ENCODE results near the gene NOLC1. TPM values are rescaled to one million over a fixed set of nuclear protein-coding genes. Genes with fewer than 3 reads are reported as not detected.

Gene NOLC1
- total RNA-seq, result 111 and 116 TPM in 2 replicates
- long read RNA-seq, transcript NOLC1-209 (13 exons, 3,932 nt), result minor isoform, 13 of 144 reads
- long read RNA-seq, transcript NOLC1-207 (13 exons, 2,441 nt), result major isoform, 22 of 144 reads
- long read RNA-seq, partial matches to known transcripts, result 92 of 144 reads
- long read RNA-seq, other reads (novel, unspliced or antisense), result 14 of 144 reads

DNA sequence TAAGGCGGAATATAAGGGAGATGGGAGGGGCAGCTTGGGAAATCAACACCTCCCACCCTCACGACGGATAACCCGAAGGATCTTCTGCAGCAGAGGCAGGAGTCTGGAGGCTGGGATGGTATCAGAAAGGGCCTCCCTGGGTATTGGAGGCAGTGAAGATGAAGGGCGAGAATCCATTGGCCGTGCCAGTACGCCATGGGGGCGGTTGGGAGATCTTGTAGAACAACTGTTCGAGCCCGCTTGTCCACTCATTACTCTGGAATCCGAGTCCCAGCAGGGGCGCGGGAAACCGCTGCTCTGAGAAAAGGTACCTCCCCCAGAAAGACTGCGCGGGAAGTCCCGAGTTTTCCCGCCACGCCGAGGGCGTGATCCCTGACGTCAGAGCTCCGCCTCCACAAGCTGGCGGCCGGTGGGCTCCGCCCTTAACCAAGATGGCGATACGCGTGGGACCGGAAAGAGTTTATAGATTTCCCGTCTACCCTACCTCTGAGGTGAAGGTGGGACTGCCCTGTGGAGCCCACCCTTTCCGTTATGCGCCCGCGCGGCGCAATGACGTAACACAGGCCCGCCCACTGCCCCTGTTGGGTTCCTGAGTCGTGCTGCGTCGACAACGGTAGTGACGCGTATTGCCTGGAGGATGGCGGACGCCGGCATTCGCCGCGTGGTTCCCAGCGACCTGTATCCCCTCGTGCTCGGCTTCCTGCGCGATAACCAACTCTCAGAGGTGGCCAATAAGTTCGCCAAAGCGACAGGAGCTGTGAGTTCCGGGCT, at the start of gene NOLC1:
TSS of gene NOLC1 (plus strand) at position 616 of the 771 bp plus-strand sequence. CDS start at position 638, 22 bp downstream.
- Mint-ChIP-seq H3K36me3 (ENCODE audit: low read depth) (peaks cover 26% of the 10 kb centered on the region), H3K9me3 (no peaks in the 10 kb centered on the region), H3K4me1 (peaks cover 26% of the 10 kb centered on the region), H3K27me3 (ENCODE audit: low read depth) (no peaks in the 10 kb centered on the region), H3K4me3 (peak within 1 kb of the TSS; percentile 98), H3K27ac (ENCODE audit: unreplicated experiment) (peak within 1 kb of the TSS; percentile 99)
- TF ChIP-seq, protein P1, sequence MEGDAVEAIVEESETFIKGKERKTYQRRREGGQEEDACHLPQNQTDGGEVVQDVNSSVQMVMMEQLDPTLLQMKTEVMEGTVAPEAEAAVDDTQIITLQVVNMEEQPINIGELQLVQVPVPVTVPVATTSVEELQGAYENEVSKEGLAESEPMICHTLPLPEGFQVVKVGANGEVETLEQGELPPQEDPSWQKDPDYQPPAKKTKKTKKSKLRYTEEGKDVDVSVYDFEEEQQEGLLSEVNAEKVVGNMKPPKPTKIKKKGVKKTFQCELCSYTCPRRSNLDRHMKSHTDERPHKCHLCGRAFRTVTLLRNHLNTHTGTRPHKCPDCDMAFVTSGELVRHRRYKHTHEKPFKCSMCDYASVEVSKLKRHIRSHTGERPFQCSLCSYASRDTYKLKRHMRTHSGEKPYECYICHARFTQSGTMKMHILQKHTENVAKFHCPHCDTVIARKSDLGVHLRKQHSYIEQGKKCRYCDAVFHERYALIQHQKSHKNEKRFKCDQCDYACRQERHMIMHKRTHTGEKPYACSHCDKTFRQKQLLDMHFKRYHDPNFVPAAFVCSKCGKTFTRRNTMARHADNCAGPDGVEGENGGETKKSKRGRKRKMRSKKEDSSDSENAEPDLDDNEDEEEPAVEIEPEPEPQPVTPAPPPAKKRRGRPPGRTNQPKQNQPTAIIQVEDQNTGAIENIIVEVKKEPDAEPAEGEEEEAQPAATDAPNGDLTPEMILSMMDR (conservative IDR thresholded peaks at IDR 0.05), result no peak
- peak; percentile 94 for DNase-seq (ENCODE audit: low read depth, low spot score)

DNA sequence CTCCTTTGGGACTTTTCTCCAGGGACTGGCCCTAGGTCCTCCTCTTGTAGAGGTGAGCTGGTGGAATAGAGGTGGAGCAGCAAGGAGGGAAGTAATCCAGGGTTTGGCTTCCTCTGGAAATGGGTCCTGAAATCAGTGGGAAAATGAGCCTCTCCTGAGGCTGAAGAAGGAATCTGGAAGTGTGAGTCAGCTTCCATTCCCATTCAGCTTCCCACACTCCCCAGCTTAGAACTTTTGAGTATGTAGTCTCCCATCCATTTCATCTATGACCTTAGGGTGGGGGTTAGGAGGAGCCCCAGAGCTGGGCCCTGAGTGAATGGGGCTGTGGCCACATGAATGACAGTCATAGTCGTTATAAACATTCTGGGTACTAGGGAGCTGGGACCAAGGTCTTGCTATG, 49.8 kb upstream of the NOLC1 start:
- no peak overlapping the region for H3K4me3 Mint-ChIP-seq
- H3K4me1 Mint-ChIP-seq, result no peaks in the 10 kb centered on the region
- no peaks in the 10 kb centered on the region for H3K27me3 Mint-ChIP-seq (ENCODE audit: low read depth)

DNA sequence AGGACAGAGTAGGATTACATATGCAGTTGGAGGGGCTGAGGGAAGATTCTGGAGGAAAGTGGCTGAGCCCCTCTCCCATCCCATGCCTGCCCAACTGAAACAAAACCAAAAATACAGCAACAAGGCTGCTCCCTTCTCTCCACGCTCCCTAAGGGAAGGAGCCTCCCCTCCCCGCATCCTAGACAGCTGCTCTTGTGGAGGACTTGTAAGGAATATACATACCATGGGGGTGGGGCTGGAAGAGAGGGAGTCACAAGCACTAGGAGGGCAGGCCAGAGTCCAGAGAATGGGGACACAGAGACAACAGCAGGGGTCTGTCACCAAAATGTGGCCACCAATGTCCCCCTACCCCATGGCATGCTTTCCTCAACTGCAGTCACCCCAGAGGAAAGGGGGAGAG, 45.2 kb upstream of the NOLC1 start:
- Mint-ChIP-seq H3K27me3 (ENCODE audit: low read depth) (no peaks in the 10 kb centered on the region), H3K36me3 (ENCODE audit: low read depth) (peaks cover 19% of the 10 kb centered on the region), H3K4me3 (no peak overlapping the region), H3K27ac (ENCODE audit: unreplicated experiment) (no peak overlapping the region), H3K4me1 (peaks cover 10% of the 10 kb centered on the region), H3K9me3 (no peaks in the 10 kb centered on the region)
- DNase-seq (ENCODE audit: low read depth, low spot score), result no peak
- TF ChIP-seq, protein P1 (conservative IDR thresholded peaks at IDR 0.05), result no peak

More for the DNA sequence above, 49.8 kb upstream of the NOLC1 start:
- H3K27ac Mint-ChIP-seq (ENCODE audit: unreplicated experiment), result no peak overlapping the region
- no peak for DNase-seq (ENCODE audit: low read depth, low spot score)
- TF ChIP-seq, protein P1 (conservative IDR thresholded peaks at IDR 0.05), result no peak
- no peaks in the 10 kb centered on the region for H3K9me3 Mint-ChIP-seq
- peaks cover 2% of the 10 kb centered on the region for H3K36me3 Mint-ChIP-seq (ENCODE audit: low read depth)

DNA sequence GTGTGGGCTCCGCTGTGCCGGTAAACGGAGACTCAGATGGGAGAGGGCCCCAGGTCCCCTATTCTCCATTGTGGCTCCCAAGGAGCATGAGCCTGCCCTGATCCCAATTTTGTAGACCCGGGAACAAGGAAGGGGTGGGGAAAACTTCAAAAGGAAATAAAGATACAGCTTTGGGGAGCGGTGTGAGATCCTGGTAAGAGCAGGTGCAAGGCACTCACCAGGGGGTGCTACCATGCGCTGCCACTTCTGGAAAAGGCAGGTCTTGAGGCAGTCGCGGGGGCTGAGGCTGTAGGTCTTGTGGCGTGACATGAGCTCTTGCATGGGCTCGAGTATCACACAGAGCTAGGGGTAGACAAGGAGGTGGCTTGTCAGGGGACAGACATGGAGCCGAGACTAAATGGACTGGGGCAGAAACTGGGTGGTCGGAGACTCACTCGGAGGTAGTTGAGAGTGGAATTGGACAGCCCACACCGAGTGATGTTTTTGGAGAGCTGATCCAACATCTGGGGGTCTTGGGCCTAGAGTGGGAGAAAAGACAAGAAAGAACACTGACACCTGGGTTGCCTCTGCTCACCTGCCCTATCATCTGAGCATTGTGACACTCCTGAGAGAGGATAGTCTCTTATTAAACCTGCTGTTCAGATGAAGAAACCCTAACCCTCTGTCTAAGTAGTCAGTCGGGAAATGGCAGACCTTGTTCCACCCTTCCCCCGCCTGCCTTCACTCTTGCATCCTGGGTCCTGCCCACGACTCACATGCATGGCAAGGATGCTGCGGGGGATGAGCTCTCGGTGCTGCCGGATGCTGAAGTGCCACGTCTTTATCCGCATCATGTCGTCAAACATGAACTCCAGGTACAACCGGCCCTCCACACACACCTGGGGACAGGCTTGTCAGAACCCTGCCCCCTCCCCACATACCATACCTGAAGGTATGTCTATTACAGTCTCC, 42.7 kb upstream of the NOLC1 start:
- Mint-ChIP-seq H3K4me3 (peak overlapping the region; percentile 10), H3K27ac (ENCODE audit: unreplicated experiment) (no peak overlapping the region), H3K27me3 (ENCODE audit: low read depth) (no peaks in the 10 kb centered on the region), H3K9me3 (no peaks in the 10 kb centered on the region), H3K36me3 (ENCODE audit: low read depth) (peaks cover 16% of the 10 kb centered on the region), H3K4me1 (peaks cover 27% of the 10 kb centered on the region)
- no peak for DNase-seq (ENCODE audit: low read depth, low spot score)
- TF ChIP-seq, protein P1 (conservative IDR thresholded peaks at IDR 0.05), result no peak

DNA sequence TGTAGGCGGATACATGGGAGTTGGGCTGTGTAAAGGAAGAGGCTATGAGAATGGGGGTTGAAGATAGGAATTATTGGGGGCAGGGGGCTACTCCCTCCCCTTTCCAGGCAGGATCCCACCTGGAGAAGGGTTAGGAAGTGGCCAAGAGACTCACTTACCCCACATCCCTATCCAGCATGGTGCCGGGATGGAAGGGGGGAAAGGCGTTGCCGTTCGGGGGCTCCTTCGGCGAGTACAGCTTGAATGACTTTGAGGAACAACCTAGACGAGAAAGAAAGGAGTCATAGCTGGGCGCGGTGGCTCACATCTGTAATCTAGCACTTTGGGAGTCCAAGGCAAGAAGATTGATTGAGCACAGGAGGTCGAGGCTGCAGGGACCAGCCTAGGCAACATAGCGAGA, 40.9 kb upstream of the NOLC1 start:
- H3K4me1 Mint-ChIP-seq, result peaks cover 42% of the 10 kb centered on the region
- H3K9me3 Mint-ChIP-seq, result no peaks in the 10 kb centered on the region
- peak overlapping the region; percentile 65 for H3K4me3 Mint-ChIP-seq
- H3K27ac Mint-ChIP-seq (ENCODE audit: unreplicated experiment), result no peak overlapping the region
- no peaks in the 10 kb centered on the region for H3K27me3 Mint-ChIP-seq (ENCODE audit: low read depth)
- TF ChIP-seq, protein P1 (conservative IDR thresholded peaks at IDR 0.05), result no peak
- no peak for DNase-seq (ENCODE audit: low read depth, low spot score)
- H3K36me3 Mint-ChIP-seq (ENCODE audit: low read depth), result peaks cover 16% of the 10 kb centered on the region

Measured in neural crest cell (in vitro differentiated cells).